ENCODE data around the gene GTSE1. TPM values are rescaled to one million over a fixed set of nuclear protein-coding genes. Genes with fewer than 3 reads are reported as not detected.
A peak's percentile ranks its signal among the peaks of the same experiment; 100 is the strongest.
"Not testable (repeated sequence)": the region's sequence is repeated elsewhere in the genome, so short reads cannot be mapped to it uniquely, and the experiment has no call there.

Gene GTSE1
- total RNA-seq, 1 experiment from 2014 or later, result 42.6 TPM

GRCh38 chr22:46312056-46312455 lies 15.4 kb downstream of the GTSE1 start:
- H3K4me1 Mint-ChIP-seq, result no peaks in the 10 kb centered on the region
- no peaks in the 10 kb centered on the region for H3K27me3 Mint-ChIP-seq (ENCODE audit: low read depth)
- no peak overlapping the region for H3K4me3 Mint-ChIP-seq
- no peak overlapping the region for H3K18ac ChIP-seq (ENCODE audit: insufficient read length, low read depth, low read length)
- H3K9me3 ChIP-seq (ENCODE audit: control insufficient read depth, low read depth, low read length), result no peaks in the 10 kb centered on the region
- no peak overlapping the region for H3K56ac ChIP-seq (ENCODE audit: insufficient read length, low read depth, low read length)
- H4K91ac ChIP-seq (ENCODE audit: insufficient read length, low read depth, low read length), result no peak overlapping the region
- H3K14ac ChIP-seq (ENCODE audit: insufficient read depth, low read length), result no peak overlapping the region
- no peak overlapping the region for H2AK5ac ChIP-seq (ENCODE audit: insufficient read length, low read length)
- no peaks in the 10 kb centered on the region for H3K27me3 ChIP-seq (ENCODE audit: insufficient read depth, low read length)
- H2BK120ac ChIP-seq (ENCODE audit: low read depth, low read length, poor library complexity, severe bottlenecking), result no peak overlapping the region
- no peak overlapping the region for H3K27ac Mint-ChIP-seq
- H3K27ac ChIP-seq (ENCODE audit: insufficient read length, low read depth, low read length), result no peak overlapping the region
- no peaks in the 10 kb centered on the region for H4K20me1 ChIP-seq (ENCODE audit: control insufficient read depth, insufficient read depth, insufficient read length)
- peaks cover 22 to 56% (median 44%) of the 10 kb centered on the region in 3 experiments for H3K36me3 Mint-ChIP-seq (ENCODE audit: insufficient read depth in 1 of 3, low read depth in 3 of 3)
- no peak overlapping the region for H4K8ac ChIP-seq (replicated peaks; ENCODE audit: insufficient read length, low read depth, low read length)
- H2BK12ac ChIP-seq (ENCODE audit: insufficient read length, low read depth, low read length), result no peak overlapping the region
- no peak overlapping the region for H2BK5ac ChIP-seq (ENCODE audit: insufficient read length, low read length)
- H3K4me1 ChIP-seq (ENCODE audit: insufficient read depth, low read length), result no peaks in the 10 kb centered on the region
- no CpG with 5 or more reads among the region's 8 CpGs for WGBS (ENCODE audit: extremely low coverage, insufficient read length, low lambda C conversion rate)
- H2AFZ ChIP-seq (ENCODE audit: low read length), result no peak overlapping the region
- no peak overlapping the region for H3K9ac ChIP-seq (ENCODE audit: extremely low read depth, insufficient read length, low read length)
- H2BK20ac ChIP-seq (ENCODE audit: low read depth, low read length, poor library complexity, severe bottlenecking), result no peak overlapping the region
- no peaks in the 10 kb centered on the region for H3K79me1 ChIP-seq (ENCODE audit: insufficient read depth, low read depth, low read length, poor library complexity, severe bottlenecking)
- H4K5ac ChIP-seq (ENCODE audit: insufficient read length, low read depth, low read length), result no peak overlapping the region
- H3K23ac ChIP-seq (ENCODE audit: insufficient read length, low read depth, low read length), result no peak overlapping the region
- H2BK15ac ChIP-seq (ENCODE audit: low read depth, low read length), result no peak overlapping the region
- no peaks in the 10 kb centered on the region for H3K23me2 ChIP-seq (ENCODE audit: insufficient read length, low read depth, low read length, poor library complexity, severe bottlenecking)
- H3T11ph ChIP-seq (ENCODE audit: low read length), result no peak overlapping the region
- no peak overlapping the region for H3K4me2 ChIP-seq (ENCODE audit: insufficient read depth, insufficient read length, low read length)
- DNase-seq, result no peak
- TF ChIP-seq, protein P1, sequence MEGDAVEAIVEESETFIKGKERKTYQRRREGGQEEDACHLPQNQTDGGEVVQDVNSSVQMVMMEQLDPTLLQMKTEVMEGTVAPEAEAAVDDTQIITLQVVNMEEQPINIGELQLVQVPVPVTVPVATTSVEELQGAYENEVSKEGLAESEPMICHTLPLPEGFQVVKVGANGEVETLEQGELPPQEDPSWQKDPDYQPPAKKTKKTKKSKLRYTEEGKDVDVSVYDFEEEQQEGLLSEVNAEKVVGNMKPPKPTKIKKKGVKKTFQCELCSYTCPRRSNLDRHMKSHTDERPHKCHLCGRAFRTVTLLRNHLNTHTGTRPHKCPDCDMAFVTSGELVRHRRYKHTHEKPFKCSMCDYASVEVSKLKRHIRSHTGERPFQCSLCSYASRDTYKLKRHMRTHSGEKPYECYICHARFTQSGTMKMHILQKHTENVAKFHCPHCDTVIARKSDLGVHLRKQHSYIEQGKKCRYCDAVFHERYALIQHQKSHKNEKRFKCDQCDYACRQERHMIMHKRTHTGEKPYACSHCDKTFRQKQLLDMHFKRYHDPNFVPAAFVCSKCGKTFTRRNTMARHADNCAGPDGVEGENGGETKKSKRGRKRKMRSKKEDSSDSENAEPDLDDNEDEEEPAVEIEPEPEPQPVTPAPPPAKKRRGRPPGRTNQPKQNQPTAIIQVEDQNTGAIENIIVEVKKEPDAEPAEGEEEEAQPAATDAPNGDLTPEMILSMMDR (conservative IDR thresholded peaks at IDR 0.05), result no peak
- no peaks in the 10 kb centered on the region for H3K79me2 ChIP-seq (ENCODE audit: insufficient read depth, low read length)
- H3K4ac ChIP-seq (ENCODE audit: low read depth, low read length), result no peak overlapping the region
- H3K9me3 Mint-ChIP-seq, result no peaks in the 10 kb centered on the region

DNA sequence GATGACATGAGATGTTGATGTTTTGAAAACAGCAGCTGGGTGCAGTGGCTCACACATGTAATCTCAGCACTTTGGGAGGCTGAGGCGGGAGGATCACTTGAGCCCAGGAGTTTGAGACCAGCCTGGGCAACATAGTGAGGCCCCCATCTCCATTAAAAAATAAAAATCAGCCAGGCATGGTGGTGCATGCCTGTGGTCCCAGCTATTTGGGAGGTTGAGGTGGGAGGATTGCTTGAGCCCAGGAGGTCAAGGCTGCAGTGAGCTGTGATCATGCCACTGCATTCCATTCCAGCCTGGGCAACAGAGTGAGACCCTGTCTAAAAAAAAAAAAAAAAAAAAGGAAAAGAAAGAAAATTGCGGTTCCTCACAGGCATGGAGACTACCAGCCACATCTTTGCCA lies 16.2 kb downstream of the GTSE1 start:
- not testable (repeated sequence) for H3K4ac ChIP-seq (ENCODE audit: low read depth, low read length); H4K5ac ChIP-seq (ENCODE audit: insufficient read length, low read depth, low read length); H3K9ac ChIP-seq (ENCODE audit: extremely low read depth, insufficient read length, low read length); H2AFZ ChIP-seq (ENCODE audit: low read length); H2BK12ac ChIP-seq (ENCODE audit: insufficient read length, low read depth, low read length); H3K4me1 Mint-ChIP-seq; H3K4me3 Mint-ChIP-seq; H2BK15ac ChIP-seq (ENCODE audit: low read depth, low read length); H3K4me1 ChIP-seq (ENCODE audit: insufficient read depth, low read length); H3K56ac ChIP-seq (ENCODE audit: insufficient read length, low read depth, low read length); H3K9me3 ChIP-seq (ENCODE audit: control insufficient read depth, low read depth, low read length); H3K4me2 ChIP-seq (ENCODE audit: insufficient read depth, insufficient read length, low read length); H3K27ac ChIP-seq (ENCODE audit: insufficient read length, low read depth, low read length); H3T11ph ChIP-seq (ENCODE audit: low read length); H3K27me3 Mint-ChIP-seq (ENCODE audit: low read depth); H3K18ac ChIP-seq (ENCODE audit: insufficient read length, low read depth, low read length); H3K79me1 ChIP-seq (ENCODE audit: insufficient read depth, low read depth, low read length, poor library complexity, severe bottlenecking); H2BK120ac ChIP-seq (ENCODE audit: low read depth, low read length, poor library complexity, severe bottlenecking); H4K91ac ChIP-seq (ENCODE audit: insufficient read length, low read depth, low read length); H3K27me3 ChIP-seq (ENCODE audit: insufficient read depth, low read length); H2AK5ac ChIP-seq (ENCODE audit: insufficient read length, low read length); H3K14ac ChIP-seq (ENCODE audit: insufficient read depth, low read length); H2BK20ac ChIP-seq (ENCODE audit: low read depth, low read length, poor library complexity, severe bottlenecking); H3K9me3 Mint-ChIP-seq; H4K8ac ChIP-seq (replicated peaks; ENCODE audit: insufficient read length, low read depth, low read length); DNase-seq; H3K23me2 ChIP-seq (ENCODE audit: insufficient read length, low read depth, low read length, poor library complexity, severe bottlenecking); H2BK5ac ChIP-seq (ENCODE audit: insufficient read length, low read length); H4K20me1 ChIP-seq (ENCODE audit: control insufficient read depth, insufficient read depth, insufficient read length); H3K23ac ChIP-seq (ENCODE audit: insufficient read length, low read depth, low read length); H3K79me2 ChIP-seq (ENCODE audit: insufficient read depth, low read length)
- Mint-ChIP-seq H3K27ac (peak overlapping the region in 1 of 3 experiments; percentile 40; a peak in 1 of 7 replicates), H3K36me3 (ENCODE audit: insufficient read depth in 1 of 3, low read depth in 3 of 3) (peaks cover 25 to 63% (median 51%) of the 10 kb centered on the region in 3 experiments)
- no CpG with 5 or more reads among the region's 2 CpGs for WGBS (ENCODE audit: extremely low coverage, insufficient read length, low lambda C conversion rate)

Data from H9 (cell line).